ENCODE data around the gene CRHBP.
"Not testable (repeated sequence)": the region's sequence is repeated elsewhere in the genome, so short reads cannot be mapped to it uniquely, and the experiment has no call there.

Gene CRHBP

GRCh38 chr5:76952795-76953536 lies at the start of gene CRHBP:
TSS of gene CRHBP (plus strand) at chr5:76953045. CDS start at chr5:76953135, 90 bp downstream.
- peak in 1 of 51 donors; percentile 21 for DNase-seq

- no peak for DNase-seq
Measured at GRCh38 chr5:76908166-76908565, 44.7 kb upstream of the CRHBP start.

GRCh38 chr5:76910344-76910933 lies 42.4 kb upstream of the CRHBP start:
- not testable (repeated sequence) for DNase-seq

GRCh38 chr5:76914671-76915070 lies 38.2 kb upstream of the CRHBP start:
- not testable (repeated sequence) for DNase-seq

GRCh38 chr5:76918539-76918938 lies 34.3 kb upstream of the CRHBP start:
- DNase-seq = no peak

- DNase-seq = no peak
Measured at GRCh38 chr5:76920491-76920890, 32.4 kb upstream of the CRHBP start.

GRCh38 chr5:76926329-76927105 lies 26.3 kb upstream of the CRHBP start:
- DNase-seq = no peak

- peak in 3 of 51 donors; percentile 5 to 40 (median 27) for DNase-seq
Measured at GRCh38 chr5:76927961-76928360, 24.9 kb upstream of the CRHBP start.

GRCh38 chr5:76930083-76930482 lies 22.8 kb upstream of the CRHBP start:
- DNase-seq = peak in 2 of 51 donors; percentile 3 to 9

GRCh38 chr5:76938177-76938576 lies 14.7 kb upstream of the CRHBP start:
- no peak for DNase-seq

- peak in 1 of 51 donors; percentile 11 for DNase-seq
Measured at GRCh38 chr5:76941000-76941399, 11.8 kb upstream of the CRHBP start.

- DNase-seq = no peak
Measured at GRCh38 chr5:76941442-76941841, 11.4 kb upstream of the CRHBP start.

GRCh38 chr5:76942581-76942980 lies 10.3 kb upstream of the CRHBP start:
- no peak for DNase-seq

GRCh38 chr5:76943006-76943405 lies 9.8 kb upstream of the CRHBP start:
- DNase-seq = no peak

GRCh38 chr5:76944638-76945037 lies 8.2 kb upstream of the CRHBP start:
- DNase-seq = no peak

GRCh38 chr5:76945238-76945637 lies 7.6 kb upstream of the CRHBP start:
- not testable (repeated sequence) for DNase-seq

GRCh38 chr5:76946090-76946489 lies 6.8 kb upstream of the CRHBP start:
- no peak for DNase-seq

- no peak for DNase-seq
Measured at GRCh38 chr5:76947082-76947503, 5.8 kb upstream of the CRHBP start.

GRCh38 chr5:76953551-76954382 lies 922 bp downstream of the CRHBP start:
- peak in 8 of 51 donors; percentile 6 to 42 (median 15) for DNase-seq

GRCh38 chr5:76954383-76954763 lies 1.5 kb downstream of the CRHBP start:
- peak in 1 of 51 donors; percentile 22 for DNase-seq

- DNase-seq = no peak
Measured at GRCh38 chr5:76956033-76956432, 3.2 kb downstream of the CRHBP start.
